ENCODE data around the gene CPE.

Gene CPE

DNA sequence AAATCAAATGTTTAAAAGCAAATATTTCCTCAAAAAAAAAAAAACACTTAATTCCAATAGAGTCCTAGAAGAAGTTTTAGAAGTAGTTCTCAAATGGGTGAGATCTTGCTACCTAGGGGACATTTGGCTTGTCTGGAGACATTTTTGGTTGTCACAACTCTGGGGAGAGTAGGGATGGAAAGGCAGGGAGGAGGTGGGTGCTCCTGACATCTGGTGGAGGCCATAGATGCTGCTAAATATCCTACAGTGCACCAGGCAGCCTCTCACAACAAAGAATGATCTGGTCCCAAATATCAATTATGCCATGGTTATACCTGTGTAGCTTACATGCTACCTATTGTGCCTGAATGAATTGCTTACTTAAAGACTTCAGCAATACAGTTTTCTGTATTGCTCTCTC is 46.8 kb downstream of the CPE start:
- H3K36me3 ChIP-seq (ENCODE audit: control insufficient read depth, insufficient read depth, low read length) = no peaks in the 10 kb centered on the region
- H3K9me3 ChIP-seq (ENCODE audit: control insufficient read depth, low read length) = no peaks in the 10 kb centered on the region
- H3K4me1 ChIP-seq (ENCODE audit: control insufficient read depth, insufficient read depth, low read length) = no peaks in the 10 kb centered on the region
- H3K9ac ChIP-seq (ENCODE audit: low read length) = no peak overlapping the region
- no peak overlapping the region for H3K4me3 ChIP-seq (ENCODE audit: low read length)
- H3K27me3 ChIP-seq (ENCODE audit: control insufficient read depth, insufficient read depth, low read length) = no peaks in the 10 kb centered on the region

DNA sequence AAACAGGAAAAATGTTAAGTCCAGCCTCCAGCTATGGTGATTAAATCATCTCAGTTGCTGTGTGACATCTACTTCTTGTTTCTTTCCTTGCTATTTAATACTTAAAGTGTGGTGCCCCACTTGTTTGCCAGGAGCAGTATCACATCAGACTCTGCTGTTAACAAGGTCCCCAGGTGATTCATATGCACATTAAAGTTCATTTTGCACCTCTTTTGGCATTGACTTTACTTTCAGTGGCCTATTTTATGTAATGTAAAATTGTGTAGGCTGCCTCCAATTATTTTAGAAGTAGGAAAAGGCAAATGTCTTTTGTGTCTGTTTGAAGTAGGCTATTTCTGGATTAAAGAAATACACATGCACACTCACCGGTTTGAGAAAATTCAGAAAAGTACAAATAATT is 47.5 kb downstream of the CPE start:
- no peak overlapping the region for H3K9ac ChIP-seq (ENCODE audit: low read length)

DNA sequence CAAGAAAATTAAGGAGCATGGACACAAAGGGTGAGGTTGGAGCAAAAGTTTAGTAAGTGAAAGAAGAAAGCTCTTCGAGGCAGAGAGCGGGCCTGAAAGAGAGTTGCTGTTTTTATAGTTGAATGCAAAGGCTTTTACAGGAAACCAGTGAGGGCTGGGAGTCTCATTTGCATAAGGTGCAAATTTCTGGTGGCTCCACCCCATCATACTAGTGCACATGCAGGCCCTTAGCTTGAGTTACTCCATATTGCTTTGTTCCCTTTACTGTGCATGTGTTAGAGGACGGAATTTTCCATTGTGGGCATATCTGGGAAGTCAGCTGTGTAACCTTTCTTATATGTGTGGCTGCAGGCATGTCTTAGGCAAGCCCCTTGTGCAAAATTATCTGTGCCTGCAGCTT is 48.0 kb downstream of the CPE start:
- Histone ChIP-seq H3K9me3 (ENCODE audit: control insufficient read depth, low read length) (no peaks in the 10 kb centered on the region), H3K9ac (ENCODE audit: low read length) (no peak overlapping the region), H3K4me3 (ENCODE audit: low read length) (no peak overlapping the region), H3K4me1 (ENCODE audit: control insufficient read depth, insufficient read depth, low read length) (no peaks in the 10 kb centered on the region), H3K27me3 (ENCODE audit: control insufficient read depth, insufficient read depth, low read length) (no peaks in the 10 kb centered on the region), H3K36me3 (ENCODE audit: control insufficient read depth, insufficient read depth, low read length) (no peaks in the 10 kb centered on the region)

More for the DNA sequence above, 47.5 kb downstream of the CPE start:
- Histone ChIP-seq H3K27me3 (ENCODE audit: control insufficient read depth, insufficient read depth, low read length) (no peaks in the 10 kb centered on the region), H3K36me3 (ENCODE audit: control insufficient read depth, insufficient read depth, low read length) (no peaks in the 10 kb centered on the region), H3K4me3 (ENCODE audit: low read length) (no peak overlapping the region), H3K4me1 (ENCODE audit: control insufficient read depth, insufficient read depth, low read length) (no peaks in the 10 kb centered on the region), H3K9me3 (ENCODE audit: control insufficient read depth, low read length) (no peaks in the 10 kb centered on the region)

DNA sequence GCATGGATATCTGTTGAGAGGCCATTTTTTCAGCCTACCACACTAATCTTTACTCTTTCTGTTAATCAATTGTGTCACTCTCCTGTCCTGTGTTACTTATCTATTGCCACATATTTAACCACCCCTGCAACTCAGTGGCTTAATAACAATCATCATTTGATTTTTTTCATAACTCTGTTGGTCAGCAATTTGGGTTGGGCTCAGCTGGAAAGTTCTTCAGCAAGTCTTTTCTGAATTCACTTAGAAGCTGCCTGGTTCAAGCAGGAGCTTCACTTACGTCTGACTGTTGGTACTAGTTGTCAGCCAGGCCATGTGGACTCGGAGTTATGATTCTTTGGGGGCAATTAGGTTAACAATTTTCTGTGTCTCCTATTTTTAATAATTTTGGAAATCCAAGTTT is 50.1 kb downstream of the CPE start:
- H3K9me3 ChIP-seq (ENCODE audit: control insufficient read depth, low read length) = no peaks in the 10 kb centered on the region
- no peak overlapping the region for H3K4me3 ChIP-seq (ENCODE audit: low read length)
- H3K27me3 ChIP-seq (ENCODE audit: control insufficient read depth, insufficient read depth, low read length) = no peaks in the 10 kb centered on the region
- H3K9ac ChIP-seq (ENCODE audit: low read length) = no peak overlapping the region
- no peaks in the 10 kb centered on the region for H3K4me1 ChIP-seq (ENCODE audit: control insufficient read depth, insufficient read depth, low read length)
- no peaks in the 10 kb centered on the region for H3K36me3 ChIP-seq (ENCODE audit: control insufficient read depth, insufficient read depth, low read length)

DNA sequence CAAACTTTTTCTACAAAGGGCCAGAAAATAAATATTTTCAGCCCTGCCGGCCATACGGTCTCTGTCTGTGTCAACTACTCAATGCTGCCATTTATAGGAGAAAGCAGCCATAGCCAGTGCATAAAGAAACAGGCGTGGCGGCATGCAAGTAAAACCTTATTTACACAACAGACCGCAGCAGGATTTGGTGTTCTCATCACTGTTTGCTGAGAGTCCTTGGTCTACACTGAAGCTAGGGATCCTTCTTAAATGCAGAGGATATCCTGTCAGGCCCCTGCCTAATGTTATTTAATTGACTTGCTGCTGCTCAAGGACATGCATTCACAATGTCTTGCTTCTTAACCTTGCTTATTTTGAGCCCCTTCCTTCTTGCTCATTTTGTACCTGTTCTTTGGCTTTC is 54.7 kb downstream of the CPE start:
- Histone ChIP-seq H3K9me3 (ENCODE audit: control insufficient read depth, low read length) (no peaks in the 10 kb centered on the region), H3K4me1 (ENCODE audit: control insufficient read depth, insufficient read depth, low read length) (no peaks in the 10 kb centered on the region), H3K9ac (ENCODE audit: low read length) (no peak overlapping the region), H3K36me3 (ENCODE audit: control insufficient read depth, insufficient read depth, low read length) (no peaks in the 10 kb centered on the region), H3K27me3 (ENCODE audit: control insufficient read depth, insufficient read depth, low read length) (no peaks in the 10 kb centered on the region), H3K4me3 (ENCODE audit: low read length) (no peak overlapping the region)

DNA sequence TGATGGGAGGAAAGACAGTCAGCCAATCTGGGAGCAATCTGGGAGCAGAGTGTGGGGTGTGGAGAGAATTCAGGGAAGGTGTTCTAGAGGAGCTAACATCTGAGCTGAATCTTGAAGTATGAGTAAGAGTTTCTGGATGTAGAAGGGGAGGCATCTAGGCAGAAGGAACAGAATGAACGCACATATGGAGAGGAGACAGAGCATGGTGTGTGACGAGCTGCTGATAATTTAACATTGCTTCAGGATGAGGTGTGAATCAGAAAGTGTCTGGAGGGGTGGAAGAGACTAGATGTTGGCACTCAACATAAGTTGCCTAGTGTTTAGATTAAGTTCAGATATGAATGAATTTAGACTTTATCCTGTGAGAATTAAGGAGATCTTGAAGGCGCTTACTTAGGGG is 58.9 kb downstream of the CPE start:
- Histone ChIP-seq H3K4me1 (ENCODE audit: control insufficient read depth, insufficient read depth, low read length) (no peaks in the 10 kb centered on the region), H3K27me3 (ENCODE audit: control insufficient read depth, insufficient read depth, low read length) (no peaks in the 10 kb centered on the region), H3K4me3 (ENCODE audit: low read length) (no peak overlapping the region), H3K9ac (ENCODE audit: low read length) (no peak overlapping the region), H3K9me3 (ENCODE audit: control insufficient read depth, low read length) (no peaks in the 10 kb centered on the region), H3K36me3 (ENCODE audit: control insufficient read depth, insufficient read depth, low read length) (no peaks in the 10 kb centered on the region)

DNA sequence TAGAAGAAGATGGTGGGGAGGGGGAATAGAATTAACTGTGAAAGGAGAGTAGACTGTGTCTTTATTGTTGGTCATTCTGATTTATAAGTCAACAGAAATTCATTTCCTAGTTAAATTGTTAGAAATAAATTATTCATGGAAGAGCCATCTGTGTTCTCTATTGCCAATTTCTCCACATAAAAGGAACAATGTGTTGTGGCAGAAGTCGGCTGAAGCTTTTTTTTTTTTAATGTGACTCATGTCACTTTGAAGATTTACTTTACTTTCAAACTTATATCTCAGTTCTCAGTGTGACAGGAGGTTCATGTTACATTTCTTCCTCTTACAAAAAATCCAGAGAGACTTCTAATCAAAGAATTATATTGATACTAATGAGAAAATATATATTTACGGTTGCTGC is 60.5 kb downstream of the CPE start:
- Histone ChIP-seq H3K27me3 (ENCODE audit: control insufficient read depth, insufficient read depth, low read length) (no peaks in the 10 kb centered on the region), H3K4me1 (ENCODE audit: control insufficient read depth, insufficient read depth, low read length) (no peaks in the 10 kb centered on the region), H3K36me3 (ENCODE audit: control insufficient read depth, insufficient read depth, low read length) (no peaks in the 10 kb centered on the region), H3K9ac (ENCODE audit: low read length) (no peak overlapping the region), H3K9me3 (ENCODE audit: control insufficient read depth, low read length) (no peaks in the 10 kb centered on the region), H3K4me3 (ENCODE audit: low read length) (no peak overlapping the region)

DNA sequence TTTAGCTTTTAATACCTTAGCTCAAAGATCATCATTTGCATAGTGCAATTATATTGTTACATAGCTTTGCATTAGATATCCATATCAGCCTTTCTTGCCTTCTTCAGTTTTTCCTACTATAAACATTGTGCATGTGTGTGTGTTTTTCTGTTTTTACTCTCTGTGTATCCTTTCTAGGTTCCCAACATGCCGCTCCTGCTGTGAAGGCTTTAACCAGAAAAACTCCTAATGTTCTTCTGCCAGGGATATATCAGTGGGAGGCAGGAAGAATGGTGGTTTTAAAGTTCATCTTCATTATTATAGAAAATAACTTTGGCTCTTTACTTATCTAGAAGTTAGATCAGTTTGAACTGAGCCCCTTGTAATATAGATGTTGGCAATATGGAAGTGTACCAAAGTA is 61.2 kb downstream of the CPE start:
- Histone ChIP-seq H3K9ac (ENCODE audit: low read length) (no peak overlapping the region), H3K4me3 (ENCODE audit: low read length) (no peak overlapping the region)

DNA sequence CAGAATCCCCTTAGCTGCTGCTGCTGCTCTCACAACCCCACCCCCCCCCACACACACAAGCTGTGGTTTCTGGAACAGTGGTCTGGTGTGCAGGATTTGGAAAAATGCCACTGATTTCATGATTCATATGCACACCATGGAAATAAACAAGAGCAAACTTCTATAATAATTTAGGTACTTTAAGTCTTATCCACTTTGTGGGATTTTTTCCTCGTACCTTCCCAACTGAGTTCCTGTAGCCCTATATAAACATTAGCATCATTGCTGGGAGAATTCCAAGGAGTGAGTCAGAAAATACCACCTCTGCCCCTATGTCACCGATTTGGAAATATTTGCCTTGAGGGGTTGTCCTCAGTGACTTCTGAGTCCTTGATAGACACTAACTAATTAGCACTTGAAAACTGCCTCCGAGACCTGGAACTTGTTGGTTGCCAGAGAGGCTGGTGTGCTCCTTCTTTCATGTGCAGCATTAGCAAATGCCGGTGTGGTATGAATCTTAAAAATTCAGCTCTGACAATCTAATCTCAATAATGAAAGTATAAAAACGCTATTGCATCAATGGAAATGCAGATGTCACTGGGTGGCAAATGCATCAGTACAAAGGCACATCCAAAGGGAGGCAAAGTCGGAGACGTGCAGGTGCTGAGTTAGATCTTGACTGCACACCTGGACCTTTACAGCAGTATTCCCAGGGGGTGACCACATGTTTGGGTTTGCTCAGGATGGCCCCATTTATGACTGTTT is 61.8 kb downstream of the CPE start:
- Histone ChIP-seq H3K9ac (ENCODE audit: low read length) (no peak overlapping the region), H3K4me3 (ENCODE audit: low read length) (no peak overlapping the region), H3K4me1 (ENCODE audit: control insufficient read depth, insufficient read depth, low read length) (no peaks in the 10 kb centered on the region), H3K36me3 (ENCODE audit: control insufficient read depth, insufficient read depth, low read length) (no peaks in the 10 kb centered on the region), H3K9me3 (ENCODE audit: control insufficient read depth, low read length) (no peaks in the 10 kb centered on the region), H3K27me3 (ENCODE audit: control insufficient read depth, insufficient read depth, low read length) (no peaks in the 10 kb centered on the region)

More for the DNA sequence above, 61.2 kb downstream of the CPE start:
- no peaks in the 10 kb centered on the region for H3K4me1 ChIP-seq (ENCODE audit: control insufficient read depth, insufficient read depth, low read length)
- H3K36me3 ChIP-seq (ENCODE audit: control insufficient read depth, insufficient read depth, low read length) = no peaks in the 10 kb centered on the region
- H3K27me3 ChIP-seq (ENCODE audit: control insufficient read depth, insufficient read depth, low read length) = no peaks in the 10 kb centered on the region
- no peaks in the 10 kb centered on the region for H3K9me3 ChIP-seq (ENCODE audit: control insufficient read depth, low read length)

DNA sequence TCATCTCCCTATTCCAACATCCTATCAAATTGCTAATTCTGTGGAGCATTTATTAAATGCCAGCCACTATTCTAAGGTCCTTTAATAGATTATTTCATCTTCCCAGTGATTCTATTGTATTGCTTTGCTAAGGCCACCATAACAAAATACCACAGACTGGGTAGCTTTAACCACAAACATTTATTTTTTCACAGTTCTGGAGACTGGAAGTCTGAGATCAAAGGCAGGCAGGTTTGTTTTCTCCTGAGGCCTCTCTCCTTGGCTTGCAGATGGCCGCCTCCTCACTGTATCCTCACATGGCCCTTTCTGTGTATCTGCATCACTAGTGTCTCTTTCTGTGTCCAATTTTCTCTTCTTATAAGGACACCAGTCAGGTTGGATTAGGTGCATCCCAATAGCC is 64.5 kb downstream of the CPE start:
- H3K36me3 ChIP-seq (ENCODE audit: control insufficient read depth, insufficient read depth, low read length) = no peaks in the 10 kb centered on the region
- no peak overlapping the region for H3K4me3 ChIP-seq (ENCODE audit: low read length)
- no peaks in the 10 kb centered on the region for H3K4me1 ChIP-seq (ENCODE audit: control insufficient read depth, insufficient read depth, low read length)
- H3K9me3 ChIP-seq (ENCODE audit: control insufficient read depth, low read length) = no peaks in the 10 kb centered on the region
- H3K9ac ChIP-seq (ENCODE audit: low read length) = no peak overlapping the region
- H3K27me3 ChIP-seq (ENCODE audit: control insufficient read depth, insufficient read depth, low read length) = no peaks in the 10 kb centered on the region

DNA sequence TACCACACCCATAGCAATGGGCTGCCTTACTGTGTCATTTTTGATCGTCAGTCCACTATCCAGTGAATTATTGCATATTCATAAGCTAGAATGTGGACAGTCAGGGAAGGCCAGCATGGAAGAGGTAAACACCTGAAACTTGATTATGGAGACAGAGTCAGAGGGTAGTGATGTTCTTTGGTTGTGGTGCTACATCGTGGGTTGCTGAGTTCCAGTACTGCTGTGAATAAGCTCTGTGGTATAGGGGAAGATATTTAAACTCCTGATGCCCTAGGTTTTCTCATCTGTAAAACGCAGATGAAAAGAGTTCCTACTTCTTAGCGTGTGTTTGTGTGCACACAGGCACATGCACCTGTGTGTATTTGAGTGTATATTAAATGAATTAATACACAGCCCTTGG is 69.9 kb downstream of the CPE start:
- Histone ChIP-seq H3K4me3 (ENCODE audit: low read length) (no peak overlapping the region), H3K9me3 (ENCODE audit: control insufficient read depth, low read length) (no peaks in the 10 kb centered on the region), H3K36me3 (ENCODE audit: control insufficient read depth, insufficient read depth, low read length) (no peaks in the 10 kb centered on the region), H3K9ac (ENCODE audit: low read length) (no peak overlapping the region), H3K4me1 (ENCODE audit: control insufficient read depth, insufficient read depth, low read length) (no peaks in the 10 kb centered on the region), H3K27me3 (ENCODE audit: control insufficient read depth, insufficient read depth, low read length) (no peaks in the 10 kb centered on the region)

DNA sequence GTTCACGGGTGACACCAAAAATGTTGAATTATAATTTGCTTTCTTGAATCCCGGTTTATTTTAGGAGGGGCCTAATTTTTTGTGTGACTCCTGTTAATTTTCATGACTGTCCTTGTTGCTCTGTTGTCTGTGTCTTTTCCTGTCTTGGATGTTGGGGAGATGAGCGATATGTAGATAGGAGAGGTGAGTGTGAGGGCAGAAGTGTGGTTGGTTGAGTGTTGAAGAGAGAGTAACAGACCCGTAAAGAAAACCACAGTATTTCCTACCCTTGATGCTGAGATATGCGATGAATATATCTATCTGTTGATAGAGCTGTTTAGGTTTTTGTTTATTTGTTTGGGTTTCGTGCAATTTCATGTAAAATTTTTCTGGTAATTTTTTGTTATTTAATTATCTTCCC is 70.5 kb downstream of the CPE start:
- Histone ChIP-seq H3K4me3 (ENCODE audit: low read length) (no peak overlapping the region), H3K36me3 (ENCODE audit: control insufficient read depth, insufficient read depth, low read length) (no peaks in the 10 kb centered on the region), H3K4me1 (ENCODE audit: control insufficient read depth, insufficient read depth, low read length) (no peaks in the 10 kb centered on the region), H3K27me3 (ENCODE audit: control insufficient read depth, insufficient read depth, low read length) (no peaks in the 10 kb centered on the region), H3K9ac (ENCODE audit: low read length) (no peak overlapping the region), H3K9me3 (ENCODE audit: control insufficient read depth, low read length) (no peaks in the 10 kb centered on the region)

DNA sequence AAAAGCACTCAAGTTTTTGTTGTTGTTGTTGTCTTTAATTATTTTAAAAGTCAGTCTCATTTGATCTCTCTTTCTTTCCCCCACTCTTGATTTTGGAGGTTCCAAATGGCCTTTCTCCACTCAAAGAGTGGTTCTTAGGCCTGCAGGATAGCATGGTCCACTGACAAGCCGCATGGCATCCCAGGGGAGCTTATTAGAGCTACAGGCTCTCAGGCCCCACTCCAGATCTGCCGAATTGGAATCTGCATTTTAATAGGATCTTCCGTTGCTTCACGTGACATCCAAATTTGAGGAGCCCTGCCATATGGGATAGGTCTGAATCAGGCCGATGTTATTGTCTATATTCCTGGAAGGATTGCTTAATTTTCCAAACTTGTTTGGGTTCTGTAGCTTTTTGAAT is 72.1 kb downstream of the CPE start:
- H3K9me3 ChIP-seq (ENCODE audit: control insufficient read depth, low read length) = no peaks in the 10 kb centered on the region
- H3K27me3 ChIP-seq (ENCODE audit: control insufficient read depth, insufficient read depth, low read length) = no peaks in the 10 kb centered on the region
- no peak overlapping the region for H3K4me3 ChIP-seq (ENCODE audit: low read length)
- H3K36me3 ChIP-seq (ENCODE audit: control insufficient read depth, insufficient read depth, low read length) = no peaks in the 10 kb centered on the region
- no peak overlapping the region for H3K9ac ChIP-seq (ENCODE audit: low read length)
- H3K4me1 ChIP-seq (ENCODE audit: control insufficient read depth, insufficient read depth, low read length) = no peaks in the 10 kb centered on the region

Data from mucosa of stomach (tissue), 1 donor.